ENCODE data around the gene CADM4. TPM values are rescaled to one million over a fixed set of nuclear protein-coding genes. Genes with fewer than 3 reads are reported as not detected.
"Not testable (repeated sequence)": the region's sequence is repeated elsewhere in the genome, so short reads cannot be mapped to it uniquely, and the experiment has no call there.

CADM4 gene
- total RNA-seq, 1 donor from 2014 or later: 13.4 TPM

DNA sequence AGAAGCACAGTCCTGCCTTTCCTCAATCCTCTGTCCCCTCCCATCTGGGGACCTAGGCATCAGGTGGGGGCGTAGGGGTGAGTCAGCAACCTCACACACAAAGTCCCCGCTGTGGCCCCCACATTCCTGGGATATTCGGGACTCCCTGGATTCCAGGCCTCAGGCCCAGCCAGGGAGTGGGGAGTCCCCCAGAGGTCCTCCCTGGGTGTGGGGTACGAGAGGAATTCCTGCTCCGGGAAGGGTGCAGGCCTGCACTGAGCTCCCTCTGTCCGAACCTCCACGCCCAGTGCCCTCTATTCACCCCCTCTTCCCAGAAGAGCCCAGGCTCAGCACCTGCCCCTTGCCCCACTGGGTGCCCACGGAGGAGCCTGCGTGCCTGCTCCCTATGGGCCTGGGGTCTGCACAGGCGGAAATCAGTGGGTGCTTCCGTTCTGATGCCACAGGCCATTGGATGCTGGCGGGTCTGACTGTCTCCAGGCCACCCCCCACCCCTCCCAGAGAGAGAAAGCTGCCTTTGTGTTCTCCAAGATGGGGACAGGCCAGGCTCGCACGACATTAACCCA lies 3.4 kb downstream of the CADM4 start:
- Histone ChIP-seq H3K4me3 (ENCODE audit: low read depth, low read length) (no peak overlapping the region), H3K36me3 (ENCODE audit: control insufficient read depth, insufficient read depth, low read length) (no peaks in the 10 kb centered on the region), H3K27me3 (ENCODE audit: control insufficient read depth, insufficient read depth, low read length) (peaks cover 14% of the 10 kb centered on the region)
- FAIRE-seq (no peak), DNase-seq (ENCODE audit: low read depth) (no peak)
- TF ChIP-seq, protein P1, sequence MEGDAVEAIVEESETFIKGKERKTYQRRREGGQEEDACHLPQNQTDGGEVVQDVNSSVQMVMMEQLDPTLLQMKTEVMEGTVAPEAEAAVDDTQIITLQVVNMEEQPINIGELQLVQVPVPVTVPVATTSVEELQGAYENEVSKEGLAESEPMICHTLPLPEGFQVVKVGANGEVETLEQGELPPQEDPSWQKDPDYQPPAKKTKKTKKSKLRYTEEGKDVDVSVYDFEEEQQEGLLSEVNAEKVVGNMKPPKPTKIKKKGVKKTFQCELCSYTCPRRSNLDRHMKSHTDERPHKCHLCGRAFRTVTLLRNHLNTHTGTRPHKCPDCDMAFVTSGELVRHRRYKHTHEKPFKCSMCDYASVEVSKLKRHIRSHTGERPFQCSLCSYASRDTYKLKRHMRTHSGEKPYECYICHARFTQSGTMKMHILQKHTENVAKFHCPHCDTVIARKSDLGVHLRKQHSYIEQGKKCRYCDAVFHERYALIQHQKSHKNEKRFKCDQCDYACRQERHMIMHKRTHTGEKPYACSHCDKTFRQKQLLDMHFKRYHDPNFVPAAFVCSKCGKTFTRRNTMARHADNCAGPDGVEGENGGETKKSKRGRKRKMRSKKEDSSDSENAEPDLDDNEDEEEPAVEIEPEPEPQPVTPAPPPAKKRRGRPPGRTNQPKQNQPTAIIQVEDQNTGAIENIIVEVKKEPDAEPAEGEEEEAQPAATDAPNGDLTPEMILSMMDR (IDR thresholded peaks at IDR 0.05; ENCODE audit: insufficient read depth, low read length, severe bottlenecking): no peak

DNA sequence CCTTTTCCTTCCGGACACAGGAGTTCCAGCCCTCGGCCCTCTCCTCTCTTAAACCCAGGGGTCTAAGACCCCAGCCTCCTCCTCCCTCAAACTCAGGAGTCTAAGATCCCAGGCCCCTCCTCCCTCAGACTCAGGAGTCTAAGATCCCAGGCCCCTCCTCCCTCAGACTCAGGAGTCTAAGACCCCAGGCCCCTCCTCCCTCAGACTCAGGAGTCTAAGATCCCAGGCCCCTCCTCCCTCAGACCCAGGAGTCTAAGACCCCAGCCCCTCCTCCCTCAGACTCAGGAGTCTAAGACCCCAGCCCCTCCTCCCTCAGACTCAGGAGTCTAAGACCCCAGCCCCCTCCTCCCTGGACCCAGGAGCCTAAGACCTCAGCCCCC lies 4.1 kb downstream of the CADM4 start:
- DNase-seq (ENCODE audit: low read depth); H3K36me3 ChIP-seq (ENCODE audit: control insufficient read depth, insufficient read depth, low read length); FAIRE-seq; H3K4me3 ChIP-seq (ENCODE audit: low read depth, low read length): not testable (repeated sequence)
- H3K27me3 ChIP-seq (ENCODE audit: control insufficient read depth, insufficient read depth, low read length): peaks cover 14% of the 10 kb centered on the region

DNA sequence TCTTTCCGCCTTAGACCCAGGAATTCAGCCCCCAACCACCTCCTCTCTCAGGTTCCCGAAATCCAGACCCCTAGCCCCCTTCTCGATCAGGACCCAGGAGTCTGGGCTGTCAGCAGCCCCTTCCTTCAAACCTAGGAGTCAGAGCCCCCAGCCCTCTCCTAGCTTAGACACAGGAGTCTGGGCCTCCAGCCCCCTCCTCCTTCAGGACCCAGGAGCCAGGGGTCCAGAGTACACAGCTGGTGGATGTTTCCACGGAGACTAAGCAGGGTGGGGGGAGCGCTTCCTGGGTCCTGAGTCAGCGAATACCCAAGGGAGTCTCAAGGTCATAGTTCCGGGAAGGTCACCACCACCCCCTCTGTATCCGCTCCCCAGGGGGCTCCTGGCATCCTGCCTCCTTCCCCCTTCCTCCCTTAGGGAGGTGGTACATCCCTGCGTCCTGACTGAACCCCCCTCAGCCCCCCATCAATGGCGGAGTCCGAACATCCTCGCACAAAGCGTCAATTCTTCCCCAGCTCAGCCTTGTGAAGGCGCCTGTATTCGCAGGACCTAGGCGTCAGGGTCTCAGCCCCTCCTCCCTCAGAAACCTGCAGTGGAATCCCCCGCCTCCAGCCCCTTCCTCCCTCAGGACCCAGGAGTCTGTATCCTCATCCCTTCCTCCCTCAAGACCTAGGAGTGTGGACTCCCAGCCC lies 4.6 kb downstream of the CADM4 start:
- TF ChIP-seq, protein P1 (IDR thresholded peaks at IDR 0.05; ENCODE audit: insufficient read depth, low read length, severe bottlenecking): no peak
- Histone ChIP-seq H3K4me3 (ENCODE audit: low read depth, low read length) (no peak overlapping the region), H3K36me3 (ENCODE audit: control insufficient read depth, insufficient read depth, low read length) (no peaks in the 10 kb centered on the region), H3K27me3 (ENCODE audit: control insufficient read depth, insufficient read depth, low read length) (peaks cover 14% of the 10 kb centered on the region)
- DNase-seq (ENCODE audit: low read depth): no peak
- FAIRE-seq: no peak

DNA sequence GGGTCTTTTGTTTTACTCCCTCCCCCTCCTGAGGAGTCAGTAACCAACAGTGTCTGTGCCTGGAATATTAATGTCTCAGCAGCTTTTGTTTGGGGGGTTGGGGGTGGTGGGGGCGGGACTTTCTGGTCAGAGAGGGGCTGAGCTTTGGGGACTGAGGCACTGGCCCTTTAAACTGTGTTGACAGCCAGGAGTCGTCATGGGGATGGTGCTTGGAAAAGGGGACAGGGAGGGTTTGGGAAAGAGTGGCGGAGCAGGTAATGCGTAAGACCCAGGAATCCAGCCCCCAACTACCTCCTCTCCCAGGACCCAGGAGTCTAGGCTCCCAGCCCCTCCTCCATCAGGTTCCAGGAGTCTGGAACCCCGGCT lies 5.2 kb downstream of the CADM4 start:
- H3K27me3 ChIP-seq (ENCODE audit: control insufficient read depth, insufficient read depth, low read length): peaks cover 14% of the 10 kb centered on the region
- FAIRE-seq (no peak), DNase-seq (ENCODE audit: low read depth) (no peak)
- H3K4me3 ChIP-seq (ENCODE audit: low read depth, low read length): no peak overlapping the region
- H3K36me3 ChIP-seq (ENCODE audit: control insufficient read depth, insufficient read depth, low read length): no peaks in the 10 kb centered on the region
- TF ChIP-seq, protein P1 (IDR thresholded peaks at IDR 0.05; ENCODE audit: insufficient read depth, low read length, severe bottlenecking): no peak

DNA sequence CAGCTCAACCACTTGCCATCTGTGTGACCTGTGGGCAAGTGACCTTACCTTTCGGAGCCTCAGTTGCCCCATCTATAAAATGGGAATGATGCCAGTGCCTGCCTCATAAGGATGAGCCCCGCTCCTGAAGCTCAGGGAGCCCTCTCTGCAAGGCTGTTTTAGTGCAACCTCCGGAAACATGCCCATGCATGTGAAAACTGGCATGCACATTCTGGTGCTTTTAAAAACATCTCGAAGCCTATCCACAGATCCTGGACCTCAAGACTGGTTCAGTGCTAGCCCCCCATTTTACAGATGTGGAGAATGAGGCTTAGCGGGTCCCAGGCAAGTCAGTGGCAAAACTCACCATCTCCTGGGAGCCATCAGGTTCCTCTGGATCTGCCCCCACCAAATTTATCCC lies 5.6 kb downstream of the CADM4 start:
- FAIRE-seq: no peak
- H3K4me3 ChIP-seq (ENCODE audit: low read depth, low read length): no peak overlapping the region
- TF ChIP-seq, protein P1 (IDR thresholded peaks at IDR 0.05; ENCODE audit: insufficient read depth, low read length, severe bottlenecking): no peak
- DNase-seq (ENCODE audit: low read depth): peak; percentile 52
- H3K36me3 ChIP-seq (ENCODE audit: control insufficient read depth, insufficient read depth, low read length): no peaks in the 10 kb centered on the region
- peaks cover 12% of the 10 kb centered on the region for H3K27me3 ChIP-seq (ENCODE audit: control insufficient read depth, insufficient read depth, low read length)

DNA sequence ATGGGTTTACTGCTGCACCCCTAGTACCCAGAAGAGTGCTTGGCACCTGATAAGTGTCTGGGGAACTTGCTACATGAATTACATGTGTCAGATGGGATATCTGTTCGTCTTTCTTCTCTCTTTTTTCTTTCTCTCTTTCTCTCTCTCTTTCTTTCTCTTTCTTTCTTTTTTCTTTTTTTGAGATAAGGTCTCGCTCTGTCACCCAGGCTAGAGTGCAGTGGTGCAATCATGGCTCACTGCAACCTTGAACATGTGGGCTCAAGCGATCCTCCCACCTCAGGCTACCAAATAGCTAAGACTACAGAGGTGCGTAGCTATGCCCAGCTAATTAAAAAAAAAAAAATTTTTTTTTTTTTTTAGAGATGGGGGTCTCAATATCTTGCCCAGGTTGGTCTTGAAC lies 6.1 kb downstream of the CADM4 start:
- Histone ChIP-seq H3K4me3 (ENCODE audit: low read depth, low read length) (no peak overlapping the region), H3K36me3 (ENCODE audit: control insufficient read depth, insufficient read depth, low read length) (no peaks in the 10 kb centered on the region), H3K27me3 (ENCODE audit: control insufficient read depth, insufficient read depth, low read length) (peaks cover 8% of the 10 kb centered on the region)
- DNase-seq (ENCODE audit: low read depth) (no peak), FAIRE-seq (no peak)
- TF ChIP-seq, protein P1 (IDR thresholded peaks at IDR 0.05; ENCODE audit: insufficient read depth, low read length, severe bottlenecking): no peak

Measured in bronchial epithelial cell (primary cell).